Osteoblast (primary cell): ENCODE data around the gene LRP1B. TPM values are rescaled to one million over a fixed set of nuclear protein-coding genes. Genes with fewer than 3 reads are reported as not detected.

Experiments
- DNase-seq: peaks from one replicate; pipeline ENCODE4 v3.0.0; 2011; ENCODE audit warnings: low spot score, mixed read lengths; ENCODE audit not compliant: insufficient read length; ENCODE audit errors: missing footprints
- H2AFZ ChIP-seq: 2 replicates; pipeline ENCODE4 v1.6.0; 2011; ENCODE audit warnings: mild to moderate bottlenecking, low read length
- H3K27ac ChIP-seq: 2 replicates; pipeline ENCODE4 v1.5.1; 2011; ENCODE audit warnings: mild to moderate bottlenecking, low read depth, low read length, moderate library complexity
- H3K27me3 ChIP-seq: 2 replicates; pipeline ENCODE4 v1.6.0; 2012; ENCODE audit warnings: mild to moderate bottlenecking, control low read depth, inconsistent platforms, low read length, moderate library complexity; ENCODE audit not compliant: insufficient read depth
- H3K36me3 ChIP-seq: 2 replicates; pipeline ENCODE4 v1.5.1; 2011; ENCODE audit warnings: mild to moderate bottlenecking, low read length, control low read depth, moderate library complexity; ENCODE audit not compliant: insufficient read depth
- H3K4me1 ChIP-seq: 2 replicates; pipeline ENCODE4 v1.5.1; 2011; ENCODE audit warnings: mild to moderate bottlenecking, low read length, control low read depth, moderate library complexity; ENCODE audit not compliant: insufficient read depth
- H3K4me2 ChIP-seq: 2 replicates; pipeline ENCODE4 v1.6.0; 2011; ENCODE audit warnings: mild to moderate bottlenecking, low read length; ENCODE audit not compliant: insufficient read depth
- H3K4me3 ChIP-seq: fragments of 200-600 bp; sonication (generic); 3 replicates; pipeline ENCODE4 v1.5.1; 2012; ENCODE audit warnings: mild to moderate bottlenecking, low read length, inconsistent platforms; ENCODE audit not compliant: insufficient read depth
- H3K79me2 ChIP-seq: 2 replicates; pipeline ENCODE4 v1.6.0; 2012; ENCODE audit warnings: mild to moderate bottlenecking, low read length, control low read depth, inconsistent platforms; ENCODE audit not compliant: insufficient read depth
- H3K9me3 ChIP-seq: 2 replicates; pipeline ENCODE4 v1.5.1; 2011; ENCODE audit warnings: low read depth, low read length, control low read depth
- H4K20me1 ChIP-seq: 2 replicates; pipeline ENCODE4 v1.6.0; 2012; ENCODE audit warnings: mild to moderate bottlenecking, low read length, control low read depth; ENCODE audit not compliant: insufficient read depth
- total RNA-seq: library from RNA; depleted of rRNA; stranded (reverse); fragments of >200 nt; gene quantifications from 2 replicates; pipeline ENCODE4 v1.2.3, GENCODE V29; 2012
- TF ChIP-seq, protein P1 (sequence below): IDR thresholded peaks from 2 replicates; pipeline ENCODE4 v1.5.1; 2011; ENCODE audit warnings: mild to moderate bottlenecking, low read depth, low read length, moderate library complexity; ENCODE audit errors: extremely low read depth

The LRP1B gene
- total RNA-seq, 1 donor, result not detected

GRCh38 chr2:141610564-141611175 is 520.1 kb downstream of the LRP1B start:
- H3K9me3 ChIP-seq, result no peaks in the 10 kb centered on the region
- H2AFZ ChIP-seq, result no peak overlapping the region
- H3K27me3 ChIP-seq, result no peaks in the 10 kb centered on the region
- no peak overlapping the region for H3K27ac ChIP-seq
- no peak for DNase-seq
- TF ChIP-seq, protein P1, sequence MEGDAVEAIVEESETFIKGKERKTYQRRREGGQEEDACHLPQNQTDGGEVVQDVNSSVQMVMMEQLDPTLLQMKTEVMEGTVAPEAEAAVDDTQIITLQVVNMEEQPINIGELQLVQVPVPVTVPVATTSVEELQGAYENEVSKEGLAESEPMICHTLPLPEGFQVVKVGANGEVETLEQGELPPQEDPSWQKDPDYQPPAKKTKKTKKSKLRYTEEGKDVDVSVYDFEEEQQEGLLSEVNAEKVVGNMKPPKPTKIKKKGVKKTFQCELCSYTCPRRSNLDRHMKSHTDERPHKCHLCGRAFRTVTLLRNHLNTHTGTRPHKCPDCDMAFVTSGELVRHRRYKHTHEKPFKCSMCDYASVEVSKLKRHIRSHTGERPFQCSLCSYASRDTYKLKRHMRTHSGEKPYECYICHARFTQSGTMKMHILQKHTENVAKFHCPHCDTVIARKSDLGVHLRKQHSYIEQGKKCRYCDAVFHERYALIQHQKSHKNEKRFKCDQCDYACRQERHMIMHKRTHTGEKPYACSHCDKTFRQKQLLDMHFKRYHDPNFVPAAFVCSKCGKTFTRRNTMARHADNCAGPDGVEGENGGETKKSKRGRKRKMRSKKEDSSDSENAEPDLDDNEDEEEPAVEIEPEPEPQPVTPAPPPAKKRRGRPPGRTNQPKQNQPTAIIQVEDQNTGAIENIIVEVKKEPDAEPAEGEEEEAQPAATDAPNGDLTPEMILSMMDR, result no peak
- H3K4me3 ChIP-seq, result no peak overlapping the region
- H4K20me1 ChIP-seq, result no peaks in the 10 kb centered on the region
- H3K36me3 ChIP-seq, result no peaks in the 10 kb centered on the region
- H3K79me2 ChIP-seq, result no peaks in the 10 kb centered on the region
- no peaks in the 10 kb centered on the region for H3K4me1 ChIP-seq
- no peak overlapping the region for H3K4me2 ChIP-seq

GRCh38 chr2:141605163-141605562 is 525.7 kb downstream of the LRP1B start:
- no peaks in the 10 kb centered on the region for H3K79me2 ChIP-seq
- no peaks in the 10 kb centered on the region for H3K27me3 ChIP-seq
- no peaks in the 10 kb centered on the region for H3K4me1 ChIP-seq
- H3K27ac ChIP-seq, result no peak overlapping the region
- H3K36me3 ChIP-seq, result no peaks in the 10 kb centered on the region
- no peak for DNase-seq
- H4K20me1 ChIP-seq, result no peaks in the 10 kb centered on the region
- TF ChIP-seq, protein P1, result no peak
- H2AFZ ChIP-seq, result no peak overlapping the region
- no peaks in the 10 kb centered on the region for H3K9me3 ChIP-seq
- H3K4me3 ChIP-seq, result no peak overlapping the region
- H3K4me2 ChIP-seq, result no peak overlapping the region

GRCh38 chr2:141601511-141602152 is 529.2 kb downstream of the LRP1B start:
- Histone ChIP-seq H3K79me2 (no peaks in the 10 kb centered on the region), H3K27me3 (no peaks in the 10 kb centered on the region), H3K9me3 (no peaks in the 10 kb centered on the region), H3K36me3 (no peaks in the 10 kb centered on the region), H3K4me3 (no peak overlapping the region), H3K4me2 (no peak overlapping the region), H4K20me1 (no peaks in the 10 kb centered on the region), H2AFZ (no peak overlapping the region), H3K27ac (no peak overlapping the region), H3K4me1 (no peaks in the 10 kb centered on the region)
- TF ChIP-seq, protein P1, result no peak
- no peak for DNase-seq

DNA sequence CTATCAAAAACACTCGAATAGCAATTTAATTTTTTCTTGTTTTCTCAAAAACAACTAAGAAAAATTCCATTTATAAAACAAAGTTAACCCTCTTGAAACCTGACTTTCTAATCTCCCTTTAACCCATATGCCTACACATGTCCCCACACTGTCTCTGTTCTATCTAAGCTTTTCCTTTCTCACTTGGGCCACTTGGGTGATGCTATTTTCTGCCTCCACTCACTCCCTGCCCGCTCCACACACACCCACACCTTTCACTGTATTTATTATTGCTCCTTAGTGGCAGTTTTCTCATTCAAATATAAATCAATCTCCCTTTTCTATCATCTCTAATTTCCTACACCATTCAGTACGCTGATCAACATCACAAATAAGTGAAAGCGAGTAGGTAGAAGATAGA is 531.1 kb downstream of the LRP1B start:
- Histone ChIP-seq H3K4me3 (no peak overlapping the region), H3K36me3 (no peaks in the 10 kb centered on the region), H3K27ac (no peak overlapping the region), H3K4me2 (no peak overlapping the region), H3K9me3 (no peaks in the 10 kb centered on the region), H3K4me1 (no peaks in the 10 kb centered on the region), H4K20me1 (no peaks in the 10 kb centered on the region), H3K27me3 (no peaks in the 10 kb centered on the region), H3K79me2 (no peaks in the 10 kb centered on the region), H2AFZ (no peak overlapping the region)
- DNase-seq, result no peak
- TF ChIP-seq, protein P1, result no peak
